NCI-H748 treated with DMSO at 0.1 percent for 48 hours (cell line): ENCODE results near the gene TMEM161B.
"Not testable (repeated sequence)": the region's sequence is repeated elsewhere in the genome, so short reads cannot be mapped to it uniquely, and the experiment has no call there.

Experiments used
- DNase-seq: peaks from one replicate; lab custom pipeline; 2025; lab: John Stamatoyannopoulos, UW

The TMEM161B gene

GRCh38 chr5:88268385-88269184, at the start of gene TMEM161B:
TMEM161B (minus strand) TSS chr5:88268845; CDS start chr5:88268723, 122 bp downstream.
- DNase-seq = peak; percentile 86

GRCh38 chr5:88304356-88304755, 35.7 kb upstream of the TMEM161B start:
- DNase-seq = no peak

GRCh38 chr5:88298425-88298824, 29.8 kb upstream of the TMEM161B start:
- DNase-seq = no peak

- DNase-seq = no peak
Observed at GRCh38 chr5:88290801-88291200, 22.2 kb upstream of the TMEM161B start.

GRCh38 chr5:88288528-88289197, 20.0 kb upstream of the TMEM161B start:
- no peak for DNase-seq

- DNase-seq = no peak
Observed at GRCh38 chr5:88287846-88288527, 19.3 kb upstream of the TMEM161B start.

- no peak for DNase-seq
Observed at GRCh38 chr5:88287302-88287701, 18.7 kb upstream of the TMEM161B start.

- no peak for DNase-seq
Observed at GRCh38 chr5:88283690-88284089, 15.0 kb upstream of the TMEM161B start.

GRCh38 chr5:88281322-88281721, 12.7 kb upstream of the TMEM161B start:
- no peak for DNase-seq

- DNase-seq = no peak
Observed at GRCh38 chr5:88279584-88279983, 10.9 kb upstream of the TMEM161B start.

- no peak for DNase-seq
Observed at GRCh38 chr5:88276378-88276777, 7.7 kb upstream of the TMEM161B start.

GRCh38 chr5:88275581-88275980, 6.9 kb upstream of the TMEM161B start:
- no peak for DNase-seq

GRCh38 chr5:88269222-88269771, 652 bp upstream of the TMEM161B start:
- DNase-seq = peak; percentile 19

GRCh38 chr5:88264565-88264964, 4.1 kb downstream of the TMEM161B start:
- DNase-seq = not testable (repeated sequence)

- DNase-seq = no peak
Observed at GRCh38 chr5:88263349-88263748, 5.3 kb downstream of the TMEM161B start.

GRCh38 chr5:88262116-88262515, 6.5 kb downstream of the TMEM161B start:
- no peak for DNase-seq

GRCh38 chr5:88258636-88259035, 10.0 kb downstream of the TMEM161B start:
- no peak for DNase-seq

GRCh38 chr5:88256872-88257271, 11.8 kb downstream of the TMEM161B start:
- DNase-seq = no peak

GRCh38 chr5:88256037-88256436, 12.6 kb downstream of the TMEM161B start:
- DNase-seq = no peak

- DNase-seq = no peak
Observed at GRCh38 chr5:88254320-88254719, 14.3 kb downstream of the TMEM161B start.

- DNase-seq = no peak
Observed at GRCh38 chr5:88251048-88251711, 17.5 kb downstream of the TMEM161B start.

- DNase-seq = no peak
Observed at GRCh38 chr5:88250010-88250409, 18.6 kb downstream of the TMEM161B start.
